ENCODE measurements around the gene EGFL8.
A peak's percentile ranks its signal among the peaks of the same experiment; 100 is the strongest.

EGFL8 gene

DNA sequence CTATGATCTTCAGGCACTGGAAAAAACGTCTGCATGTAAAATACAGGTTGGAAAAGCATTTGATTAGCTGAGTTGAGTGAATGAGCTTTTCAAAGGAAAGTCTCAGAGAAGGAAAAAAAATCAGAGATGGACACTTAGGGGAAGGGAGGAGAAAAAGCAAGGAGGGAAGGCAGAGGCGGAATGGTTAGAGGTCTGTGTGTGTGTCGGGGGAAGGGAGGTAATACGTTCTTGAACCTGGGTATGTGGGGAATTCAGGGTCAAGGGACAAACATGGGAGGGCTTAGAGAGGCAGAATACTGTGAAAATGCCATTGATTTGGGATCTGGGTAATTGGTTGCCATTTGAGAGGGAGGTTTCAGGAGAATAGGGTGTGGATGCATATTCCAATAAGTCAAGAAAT lies 17.7 kb upstream of the EGFL8 start:
- DNase-seq (ENCODE audit: low spot score) = no peak

- DNase-seq (ENCODE audit: low spot score) = no peak
Measured at GRCh38 chr6:32147401-32148132, 16.8 kb upstream of the EGFL8 start.

DNA sequence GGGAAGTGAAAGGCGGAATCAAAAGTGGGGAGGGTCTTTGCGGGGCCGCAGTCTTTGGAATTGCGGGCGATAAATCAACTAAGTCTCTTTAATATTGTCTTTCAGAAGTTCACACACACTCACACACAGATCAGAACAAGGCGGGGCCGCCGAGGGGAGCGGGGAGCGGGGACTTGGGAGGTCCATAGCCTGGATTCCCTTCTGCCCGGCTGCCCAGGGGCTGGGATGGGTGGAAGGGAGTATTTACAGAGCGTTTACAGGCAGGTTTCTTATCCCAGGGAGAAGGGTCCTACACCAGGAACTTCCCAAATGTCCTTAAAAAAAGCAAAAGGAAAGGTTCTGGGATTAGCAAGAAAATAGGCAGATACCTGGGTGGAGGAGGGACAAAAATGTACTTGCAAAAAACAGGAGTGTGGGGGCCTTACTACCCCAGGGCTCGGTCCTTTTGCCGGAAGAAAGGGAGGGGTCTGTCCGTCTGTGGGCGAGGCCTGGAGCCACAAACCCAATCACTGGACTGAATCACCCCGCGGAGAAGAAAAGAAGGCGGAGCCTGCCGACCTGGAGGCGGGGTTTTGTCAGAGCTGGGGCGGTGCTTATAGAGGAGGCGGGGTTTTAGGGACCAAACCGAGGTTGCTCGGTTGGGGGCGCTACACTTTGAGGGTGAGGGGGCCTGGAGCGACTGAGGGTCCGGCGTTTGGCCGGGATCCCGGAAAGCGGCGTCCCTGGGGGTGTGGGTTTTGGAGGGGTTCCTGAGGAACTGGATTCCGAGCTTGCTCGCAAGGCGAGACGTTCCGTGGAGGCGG lies 15.9 kb upstream of the EGFL8 start:
- peak; percentile 64 for DNase-seq (ENCODE audit: low spot score)

GRCh38 chr6:32149092-32149755 lies 15.2 kb upstream of the EGFL8 start:
- no peak for DNase-seq (ENCODE audit: low spot score)

- no peak for DNase-seq (ENCODE audit: low spot score)
Measured at GRCh38 chr6:32149932-32150870, 14.2 kb upstream of the EGFL8 start.

- no peak for DNase-seq (ENCODE audit: low spot score)
Measured at GRCh38 chr6:32151181-32151862, 13.1 kb upstream of the EGFL8 start.

DNA sequence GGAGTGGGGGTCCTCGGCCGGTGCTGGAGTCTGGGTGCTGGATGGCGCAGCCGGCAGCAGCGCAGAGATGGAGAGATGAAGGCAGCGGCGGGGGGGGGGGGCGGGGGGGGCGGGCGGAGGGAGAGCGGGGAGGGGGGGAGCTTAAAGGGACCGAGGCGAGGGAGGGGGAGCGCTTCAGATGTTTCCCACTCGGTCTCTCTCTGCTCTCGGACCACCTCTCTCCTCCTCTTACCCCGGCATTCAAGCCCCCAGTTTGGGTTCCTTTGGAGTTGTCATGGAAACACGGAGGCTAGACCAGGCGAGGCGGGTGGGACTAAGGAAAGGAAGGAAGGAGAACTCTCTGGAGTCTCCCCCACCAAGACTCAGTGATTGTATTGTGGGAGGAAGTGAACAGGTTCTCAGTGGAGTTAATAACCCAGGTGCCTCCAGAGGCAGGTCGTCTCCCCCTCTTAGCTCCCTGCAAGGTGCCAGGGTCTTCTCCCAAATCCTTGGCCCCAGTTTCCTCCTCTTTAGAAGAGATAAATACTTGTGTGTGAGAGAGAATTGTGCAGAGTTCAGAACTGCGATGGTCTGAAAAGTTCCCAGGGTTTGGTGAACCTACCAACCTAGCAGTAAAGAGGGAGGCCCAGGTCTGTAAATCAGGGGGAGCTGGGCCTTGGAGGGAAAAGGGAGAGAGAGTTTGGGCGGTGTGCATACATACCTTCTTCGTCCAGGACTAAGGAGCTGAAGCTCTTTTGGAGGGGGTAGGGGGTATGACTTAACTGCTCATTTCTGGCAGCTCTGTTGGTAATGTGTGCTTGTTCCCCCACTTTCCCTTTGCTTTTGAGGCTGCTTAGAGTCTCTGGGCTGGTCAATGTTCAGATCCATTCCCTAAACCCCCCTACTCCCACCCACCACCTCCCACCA lies 12.3 kb upstream of the EGFL8 start, which contains the start of gene PRRT1:
Gene PRRT1, minus strand, starts transcription at position 77 of the 906 bp plus-strand sequence. CDS start 112 bp downstream, outside the sequence.
- no peak for DNase-seq (ENCODE audit: low spot score)

- DNase-seq (ENCODE audit: low spot score) = no peak
Measured at GRCh38 chr6:32152769-32153563, 11.4 kb upstream of the EGFL8 start.

GRCh38 chr6:32153564-32154513 lies 10.6 kb upstream of the EGFL8 start, which contains the start of gene PPT2:
Gene PPT2 (plus strand): TSS chr6:32154141. CDS start chr6:32154595, 454 bp downstream.
- DNase-seq (ENCODE audit: low spot score) = peak; percentile 62

GRCh38 chr6:32154514-32155161 lies 9.8 kb upstream of the EGFL8 start:
- peak; percentile 70 for DNase-seq (ENCODE audit: low spot score)

DNA sequence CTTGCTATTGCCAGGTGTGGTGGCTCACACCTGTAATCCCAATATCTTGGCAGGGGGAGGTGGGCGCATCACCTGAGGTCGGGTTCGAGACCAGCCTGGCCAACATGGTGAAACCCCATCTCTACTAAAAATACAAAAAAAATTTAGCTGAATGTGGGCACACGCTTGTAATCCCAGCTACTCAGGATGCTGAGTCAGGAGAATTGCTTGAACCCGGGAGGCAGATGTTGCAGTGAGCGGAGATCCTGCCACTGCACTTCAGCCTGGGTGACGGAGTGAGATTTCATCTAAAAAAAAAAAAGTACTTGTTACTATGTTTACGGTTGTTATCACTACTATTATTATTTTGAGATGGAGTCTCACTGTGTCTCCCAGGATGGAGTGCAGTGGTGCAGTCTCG lies 7.5 kb upstream of the EGFL8 start:
- no peak for DNase-seq (ENCODE audit: low spot score)

GRCh38 chr6:32158052-32158451 lies 6.3 kb upstream of the EGFL8 start:
- DNase-seq (ENCODE audit: low spot score) = no peak

- DNase-seq (ENCODE audit: low spot score) = no peak
Measured at GRCh38 chr6:32163559-32164258, 686 bp upstream of the EGFL8 start.

- DNase-seq (ENCODE audit: low spot score) = no peak
Measured at GRCh38 chr6:32166411-32167061, 2.1 kb downstream of the EGFL8 start.

DNA sequence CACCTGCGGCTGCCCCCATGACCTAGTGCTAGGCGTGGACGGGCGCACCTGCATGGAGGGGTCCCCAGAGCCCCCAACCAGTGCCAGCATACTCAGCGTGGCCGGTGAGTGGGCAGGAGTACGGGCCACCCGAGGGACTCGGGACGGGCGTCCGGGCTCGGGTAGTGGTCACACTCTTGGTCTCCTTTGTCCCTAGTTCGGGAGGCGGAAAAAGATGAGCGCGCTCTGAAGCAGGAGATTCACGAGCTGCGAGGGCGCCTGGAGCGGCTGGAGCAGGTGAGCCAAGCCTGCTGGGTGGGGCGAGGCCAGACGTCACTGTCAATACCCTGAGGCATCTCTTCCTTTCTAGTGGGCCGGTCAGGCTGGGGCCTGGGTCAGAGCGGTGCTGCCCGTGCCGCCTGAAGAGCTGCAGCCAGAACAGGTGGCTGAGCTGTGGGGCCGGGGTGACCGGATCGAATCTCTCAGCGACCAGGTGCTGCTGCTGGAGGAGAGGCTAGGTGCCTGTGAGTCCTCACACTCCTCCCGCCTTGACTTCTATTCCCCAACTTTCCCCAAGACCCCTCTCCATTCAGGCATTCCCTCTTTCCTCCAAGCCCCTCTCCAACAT lies 2.9 kb downstream of the EGFL8 start:
- DNase-seq (ENCODE audit: low spot score) = no peak
